NCI-H748 (cell line): ENCODE measurements around the gene SDHAF2.
"Not testable (repeated sequence)": the region's sequence is repeated elsewhere in the genome, so short reads cannot be mapped to it uniquely, and the experiment has no call there.

Experiments used
- DNase-seq: peaks from one replicate; lab custom pipeline; 2025; ENCODE audit not compliant: unreplicated experiment; lab: John Stamatoyannopoulos, UW

The SDHAF2 gene

GRCh38 chr11:61474013-61474643, 44.2 kb downstream of the SDHAF2 start:
- no peak for DNase-seq

GRCh38 chr11:61475433-61475832, 45.5 kb downstream of the SDHAF2 start:
- DNase-seq, result no peak

DNA sequence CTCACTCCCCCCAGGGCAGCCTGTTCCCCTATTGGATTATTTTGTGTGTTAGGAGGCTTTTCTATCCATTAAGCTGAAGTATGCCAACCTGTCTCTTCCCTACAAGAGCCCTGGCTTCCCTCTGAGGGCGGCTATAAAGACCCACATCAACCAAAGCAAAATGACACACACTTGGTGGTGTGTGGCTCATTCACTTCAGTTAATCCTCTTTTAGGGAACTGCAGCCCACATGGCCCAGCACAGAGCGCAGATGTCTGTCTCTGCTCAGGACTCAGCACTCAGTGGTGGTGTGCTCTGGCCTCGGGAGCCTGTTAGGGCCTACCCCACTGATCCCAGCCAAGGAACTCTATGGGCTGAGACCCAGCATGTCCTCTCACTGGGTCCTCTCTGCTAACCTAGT, 46.4 kb downstream of the SDHAF2 start:
- DNase-seq, result no peak

GRCh38 chr11:61477126-61477525, 47.2 kb downstream of the SDHAF2 start:
- DNase-seq, result no peak

DNA sequence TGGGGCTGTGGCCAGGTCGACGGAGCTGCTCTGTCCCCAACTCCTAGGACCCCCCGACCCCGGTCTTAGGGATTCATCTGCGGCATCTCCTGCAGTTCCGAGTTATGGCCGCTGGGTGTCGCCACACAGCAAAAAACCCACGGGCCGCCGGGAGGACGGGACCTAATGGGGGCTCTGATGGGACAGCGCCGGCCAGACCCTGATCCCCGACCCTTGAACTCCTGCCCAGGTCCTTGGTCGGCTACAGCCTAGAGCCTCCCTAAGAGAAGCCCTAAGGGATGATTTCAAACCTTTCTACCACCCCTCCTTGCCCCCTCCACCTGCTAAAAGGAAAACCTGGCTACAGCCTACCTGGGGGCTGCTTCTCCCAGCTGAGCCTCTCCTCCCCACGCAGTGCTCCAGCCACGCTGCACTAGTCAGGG, 47.8 kb downstream of the SDHAF2 start:
- DNase-seq, result peak; percentile 37

DNA sequence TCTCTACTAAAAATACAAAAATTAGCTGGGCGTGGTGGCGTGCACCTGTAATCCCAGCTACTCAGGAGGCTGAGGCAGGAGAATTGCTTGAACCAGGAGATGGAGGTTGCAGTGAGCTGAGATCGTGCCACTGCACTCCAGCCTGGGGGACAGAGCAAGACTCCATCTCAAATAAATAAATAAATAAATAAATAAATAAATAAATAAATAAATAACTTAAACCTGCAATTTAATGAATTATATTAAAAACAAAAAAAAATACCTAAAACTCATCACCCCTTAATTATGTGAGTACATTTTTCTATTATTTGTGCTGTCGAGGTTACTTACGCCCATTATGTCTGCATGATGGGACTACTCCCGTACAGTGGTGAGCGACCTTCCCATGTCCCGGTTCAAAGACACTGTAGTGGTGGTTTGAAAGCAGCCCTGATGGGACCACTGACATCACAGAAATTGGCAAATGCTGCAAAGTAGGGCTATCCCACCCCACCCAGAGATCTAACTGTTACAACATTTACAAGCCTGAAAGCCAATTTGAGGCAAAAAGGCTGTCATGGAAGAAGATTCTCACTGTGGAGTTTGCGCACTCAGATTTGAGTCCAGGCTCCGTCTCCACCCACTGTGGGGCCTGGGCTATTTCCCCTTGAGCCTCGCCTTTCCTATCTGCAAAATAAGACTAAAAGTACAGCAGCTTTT, 49.6 kb downstream of the SDHAF2 start:
- DNase-seq, result not testable (repeated sequence)

DNA sequence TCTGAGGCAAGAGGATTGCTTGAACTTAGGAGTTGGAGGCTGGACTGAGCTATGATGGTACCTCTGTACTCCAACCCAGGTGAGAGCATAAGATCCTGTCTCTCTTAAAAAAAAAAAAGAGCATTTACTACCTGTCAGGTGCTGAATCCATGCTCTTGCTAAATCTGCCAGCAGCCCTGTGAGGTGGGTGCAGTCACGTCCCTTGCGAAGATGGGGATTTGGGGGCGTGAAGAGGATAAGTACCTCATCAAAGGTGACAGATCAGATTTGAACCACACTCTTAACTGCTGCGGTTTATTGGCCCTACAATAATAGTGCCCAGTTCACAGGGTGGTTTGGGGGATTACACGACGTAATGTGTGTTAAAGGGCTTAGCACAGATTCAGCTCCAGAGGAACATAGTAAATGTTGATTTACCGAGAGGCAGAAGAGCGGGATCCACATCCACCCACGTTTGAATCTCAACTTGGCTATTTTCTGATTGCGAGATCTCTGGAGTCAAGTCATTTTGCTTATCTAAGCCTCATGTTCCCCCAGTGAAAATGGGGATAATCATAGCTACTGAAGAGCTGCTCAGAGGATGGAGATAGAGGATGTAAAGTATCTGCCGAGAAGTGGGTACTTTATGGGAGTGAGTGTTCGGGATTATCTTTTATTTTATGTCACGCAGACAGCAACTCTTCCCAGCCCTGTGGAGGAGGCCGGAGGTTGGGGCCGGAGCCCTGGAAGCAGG, 50.5 kb downstream of the SDHAF2 start:
- DNase-seq, result no peak

DNA sequence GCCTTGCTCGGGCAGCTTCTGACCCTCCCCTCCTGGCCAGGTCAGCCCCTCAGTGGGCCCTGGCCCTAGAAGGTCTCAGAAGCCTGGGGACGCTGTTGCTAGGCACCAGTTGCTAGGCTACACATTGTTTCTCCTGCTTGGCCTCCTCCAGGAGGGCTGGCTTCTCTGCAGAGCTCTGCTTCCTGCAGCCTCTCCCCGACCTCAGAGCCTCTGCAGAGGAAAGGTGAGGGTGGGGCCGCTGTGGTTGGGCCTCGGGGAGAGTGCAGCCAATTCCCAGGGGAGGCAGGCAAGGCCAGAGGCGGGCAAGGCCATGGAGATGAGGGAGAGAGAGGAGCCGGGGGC, 51.0 kb downstream of the SDHAF2 start:
- peak; percentile 81 for DNase-seq

GRCh38 chr11:61481806-61482205, 51.9 kb downstream of the SDHAF2 start:
- no peak for DNase-seq

DNA sequence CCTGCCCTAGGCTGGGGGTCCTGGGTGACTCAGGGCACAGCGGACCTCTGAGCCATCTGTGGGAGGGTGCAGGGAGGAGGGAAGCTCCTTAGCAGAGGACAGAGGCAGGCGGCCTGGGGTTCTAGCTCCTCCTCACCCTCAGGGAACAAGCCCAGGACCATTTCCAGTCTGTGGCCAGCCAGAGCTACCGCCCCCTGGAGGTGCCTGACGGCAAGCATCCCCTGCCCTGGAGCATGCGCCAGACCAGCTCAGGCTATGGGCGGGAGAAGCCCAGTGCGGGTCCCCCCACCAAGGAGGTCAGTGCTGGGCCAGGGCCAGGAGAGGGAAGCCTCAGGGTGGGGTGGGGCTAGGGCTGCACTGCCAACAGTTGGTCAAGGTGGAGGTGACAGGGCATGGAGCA, 52.6 kb downstream of the SDHAF2 start:
- no peak for DNase-seq

GRCh38 chr11:61484541-61484940, 54.6 kb downstream of the SDHAF2 start:
- DNase-seq, result no peak

GRCh38 chr11:61485080-61485479, 55.2 kb downstream of the SDHAF2 start:
- DNase-seq, result no peak

DNA sequence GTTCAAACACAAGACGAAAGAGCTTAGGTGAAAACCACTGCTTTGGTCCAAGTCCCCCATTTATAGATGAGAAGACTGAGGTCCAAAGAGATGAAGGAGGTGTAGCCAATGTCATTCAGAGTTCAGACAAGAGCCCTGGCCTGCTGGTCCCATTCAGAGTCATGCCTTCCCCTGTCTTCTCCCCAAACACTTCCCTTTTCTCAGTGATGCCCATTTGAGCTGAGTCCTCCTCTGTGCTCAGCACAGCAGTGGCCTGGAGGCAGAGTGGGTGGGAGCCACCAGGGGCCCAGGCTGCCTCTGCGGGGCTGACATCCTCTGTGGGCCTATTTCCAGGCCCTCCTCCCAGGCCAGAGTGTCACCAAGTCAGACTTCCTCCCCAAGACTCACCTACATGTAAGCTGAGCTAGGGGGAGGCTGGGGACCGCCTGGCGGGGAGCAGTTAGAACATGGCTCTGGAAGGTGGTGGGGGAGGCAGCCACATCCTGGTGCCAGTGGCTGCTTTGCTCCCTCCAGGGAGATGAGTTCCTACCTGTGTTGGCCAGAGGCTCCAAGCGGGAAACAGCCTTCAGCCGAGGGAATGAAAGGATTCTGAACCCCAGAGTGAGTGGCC, 56.2 kb downstream of the SDHAF2 start:
- no peak for DNase-seq

DNA sequence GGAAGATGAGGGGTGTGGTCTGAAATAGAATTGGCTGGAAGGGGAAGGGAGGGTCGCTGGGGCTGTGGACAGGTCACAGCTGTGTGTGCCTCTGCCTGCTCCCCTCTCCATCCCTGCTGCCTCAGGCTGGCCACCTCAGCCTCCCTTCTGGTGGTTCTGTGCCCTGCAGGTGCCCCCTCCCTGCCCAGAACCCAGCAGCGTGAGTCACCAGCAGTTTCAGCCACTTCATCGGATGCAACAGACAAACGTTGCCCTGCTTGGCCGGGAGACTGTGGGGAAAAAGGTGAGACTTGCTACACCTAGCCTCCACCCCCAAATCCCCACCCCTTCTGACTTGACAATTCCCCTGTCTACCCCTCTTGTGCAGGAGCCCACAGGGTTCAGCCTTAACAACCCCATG, 56.9 kb downstream of the SDHAF2 start:
- DNase-seq, result no peak

DNA sequence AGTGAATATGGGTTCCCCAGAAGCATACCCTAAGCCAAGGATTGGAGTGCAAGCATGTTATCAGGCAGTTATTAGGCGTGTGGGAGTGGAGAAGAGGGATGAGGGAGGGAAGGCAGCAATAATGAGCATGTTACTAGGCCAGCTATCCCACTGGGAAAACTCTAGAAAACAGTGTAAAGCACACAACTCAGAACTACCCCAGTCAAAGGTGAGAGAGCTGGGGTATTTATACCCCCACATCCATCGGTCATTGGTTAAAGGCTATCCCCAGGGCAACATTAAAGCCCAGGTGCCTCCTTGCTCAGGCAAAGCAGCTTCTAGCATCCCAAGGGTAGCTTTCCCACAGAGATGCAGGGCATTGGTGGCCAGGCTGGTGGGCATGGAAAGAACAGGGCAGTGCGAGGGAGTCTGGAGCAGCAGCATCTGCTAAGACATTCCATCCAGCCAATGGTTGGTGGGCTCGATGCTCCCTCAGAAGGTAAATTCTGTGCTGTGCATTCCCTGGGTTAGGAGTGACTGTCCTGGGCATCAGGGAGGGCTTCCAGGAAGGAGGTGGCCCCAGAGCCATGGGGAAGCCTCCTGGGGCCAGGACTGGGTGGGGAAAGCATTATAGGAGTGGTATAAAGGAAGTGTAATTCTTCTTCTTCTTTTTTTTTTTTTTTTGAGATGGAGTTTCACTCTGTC, 57.6 kb downstream of the SDHAF2 start:
- no peak for DNase-seq

- DNase-seq, result peak; percentile 15
These were observed 58.8 kb downstream of the SDHAF2 start for GRCh38 chr11:61488651-61489291.

- no peak for DNase-seq
These were observed 60.2 kb downstream of the SDHAF2 start for GRCh38 chr11:61489833-61490721.

DNA sequence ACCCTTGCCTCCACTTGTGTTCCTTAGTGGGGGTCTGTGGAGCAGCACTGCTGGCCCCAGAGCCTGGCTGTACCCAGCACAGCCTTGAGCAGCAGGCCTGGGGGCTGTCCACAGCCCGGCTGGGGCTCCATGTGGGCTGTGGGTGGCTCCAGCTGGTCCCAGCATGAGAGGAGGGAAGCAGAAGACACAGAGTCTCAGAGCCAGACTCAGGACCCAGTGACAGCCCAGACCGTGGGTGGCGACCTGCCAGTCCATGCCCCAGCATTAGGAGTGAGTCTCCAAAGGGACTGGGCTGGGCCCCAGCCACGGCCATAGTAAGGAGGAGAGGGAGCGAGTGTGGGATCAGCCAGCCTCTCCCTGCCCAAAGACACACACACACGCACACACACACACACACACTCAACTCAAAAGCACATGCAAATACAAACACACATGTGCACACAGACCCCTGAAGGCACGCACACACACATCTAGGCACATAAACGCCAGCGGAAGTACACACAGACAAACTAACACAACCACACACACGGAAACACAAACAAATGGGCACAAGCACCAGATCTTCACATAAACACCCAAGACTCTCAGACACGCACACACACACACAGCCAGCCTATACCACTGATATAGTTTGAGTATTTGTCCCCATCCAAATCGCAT, 61.9 kb downstream of the SDHAF2 start:
- no peak for DNase-seq

DNA sequence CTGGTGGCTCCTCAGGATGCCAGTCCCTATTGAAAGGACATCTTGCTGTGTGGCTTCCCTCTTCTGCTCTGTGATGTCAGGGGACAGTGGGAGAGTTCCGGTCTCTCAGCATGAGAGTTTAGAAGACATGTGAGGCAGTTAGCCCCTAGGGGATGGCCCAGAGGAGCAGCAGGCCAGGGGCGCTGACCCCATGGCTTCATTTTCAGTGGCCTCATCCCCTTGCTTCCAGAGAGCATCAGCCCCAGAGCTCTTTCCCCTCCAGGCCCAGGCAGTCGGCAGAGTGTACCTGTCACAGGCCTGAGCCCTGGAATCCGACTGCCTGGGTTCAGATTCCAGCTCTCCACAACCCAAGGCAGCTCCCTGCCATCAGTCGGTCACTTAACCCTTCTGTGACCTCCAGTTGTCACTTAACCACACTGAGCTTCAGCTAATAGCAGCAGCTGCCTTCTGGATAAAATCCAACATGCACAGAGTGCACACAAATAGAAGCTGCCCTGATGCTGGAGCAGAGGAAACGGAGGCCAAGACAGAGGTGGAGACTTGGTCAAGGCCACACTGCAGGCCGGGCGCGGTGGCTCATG, 64.5 kb downstream of the SDHAF2 start:
- no peak for DNase-seq
